Muscle layer of colon (tissue), 2 donors: Measurements from ENCODE around the gene TUBA1A.
A peak's percentile ranks its signal among the peaks of the same experiment; 100 is the strongest.
"Not testable (repeated sequence)": the region's sequence is repeated elsewhere in the genome, so short reads cannot be mapped to it uniquely, and the experiment has no call there.

Experiments used
- H3K27ac ChIP-seq: one replicate; pipeline ENCODE4 v1.7.0; 2013; ENCODE audit warnings: low read depth, mild to moderate bottlenecking, low read length, moderate library complexity
- H3K27me3 ChIP-seq, 2 donors: one replicate each; pipeline ENCODE4 v1.7.0; 2013; ENCODE audit warnings: low read length in 2 of 2, mild to moderate bottlenecking in 2 of 2; ENCODE audit not compliant: insufficient read depth in 2 of 2, control insufficient read depth in 1 of 2
- H3K36me3 ChIP-seq: one replicate; pipeline ENCODE4 v1.7.0; 2013; ENCODE audit warnings: mild to moderate bottlenecking, low read length; ENCODE audit not compliant: insufficient read depth
- H3K4me1 ChIP-seq: one replicate; pipeline ENCODE4 v1.7.0; 2013; ENCODE audit warnings: mild to moderate bottlenecking, low read length; ENCODE audit not compliant: insufficient read depth
- H3K4me3 ChIP-seq, 2 donors: one replicate each; pipeline ENCODE4 v1.7.0; 2013; ENCODE audit warnings: low read length in 2 of 2, low read depth in 1 of 2, mild to moderate bottlenecking in 1 of 2, moderate library complexity in 1 of 2
- H3K9ac ChIP-seq: one replicate; pipeline ENCODE4 v1.7.0; 2013; ENCODE audit warnings: low read length
- H3K9me3 ChIP-seq: one replicate; pipeline ENCODE4 v1.7.0; 2013; ENCODE audit warnings: mild to moderate bottlenecking, low read length
- donor health status: abdominal sarcoma.
- donor health status: Adenocarcinoma of cecum.

Gene TUBA1A

GRCh38 chr12:49198431-49199155 lies 9.7 kb upstream of the TUBA1A start:
- peak overlapping the region; percentile 12 for H3K27ac ChIP-seq
- H3K4me3 ChIP-seq = no peak overlapping the region
- no peak overlapping the region for H3K9ac ChIP-seq
- no peaks in the 10 kb centered on the region for H3K36me3 ChIP-seq
- H3K4me1 ChIP-seq = peaks cover 18% of the 10 kb centered on the region
- no peaks in the 10 kb centered on the region for H3K9me3 ChIP-seq
- H3K27me3 ChIP-seq = no peaks in the 10 kb centered on the region

GRCh38 chr12:49197256-49197655 lies 8.4 kb upstream of the TUBA1A start:
- no peaks in the 10 kb centered on the region for H3K36me3 ChIP-seq
- no peak overlapping the region for H3K27ac ChIP-seq
- no peak overlapping the region for H3K4me3 ChIP-seq
- H3K27me3 ChIP-seq = no peaks in the 10 kb centered on the region
- H3K9ac ChIP-seq = no peak overlapping the region
- H3K9me3 ChIP-seq = no peaks in the 10 kb centered on the region
- peaks cover 18% of the 10 kb centered on the region for H3K4me1 ChIP-seq

- no peak overlapping the region for H3K27ac ChIP-seq
- H3K4me3 ChIP-seq = no peak overlapping the region
- H3K4me1 ChIP-seq = peaks cover 4% of the 10 kb centered on the region
- H3K27me3 ChIP-seq = no peaks in the 10 kb centered on the region
- no peak overlapping the region for H3K9ac ChIP-seq
- no peaks in the 10 kb centered on the region for H3K36me3 ChIP-seq
- no peaks in the 10 kb centered on the region for H3K9me3 ChIP-seq
Observed at GRCh38 chr12:49195736-49196135, 6.9 kb upstream of the TUBA1A start.

GRCh38 chr12:49193746-49194145 lies 4.9 kb upstream of the TUBA1A start:
- H3K9me3 ChIP-seq, H3K27me3 ChIP-seq, H3K36me3 ChIP-seq, H3K4me3 ChIP-seq, H3K4me1 ChIP-seq, H3K27ac ChIP-seq, H3K9ac ChIP-seq: not testable (repeated sequence)

GRCh38 chr12:49191498-49191897 lies 2.6 kb upstream of the TUBA1A start:
- not testable (repeated sequence) for H3K36me3 ChIP-seq, H3K27ac ChIP-seq

GRCh38 chr12:49190974-49191373 lies 2.1 kb upstream of the TUBA1A start:
- Histone ChIP-seq H3K9me3 (no peaks in the 10 kb centered on the region), H3K4me1 (peaks cover 12% of the 10 kb centered on the region), H3K36me3 (peaks cover 4% of the 10 kb centered on the region), H3K4me3 (no peak overlapping the region), H3K9ac (no peak overlapping the region), H3K27ac (no peak overlapping the region), H3K27me3 (no peaks in the 10 kb centered on the region)

More at GRCh38 chr12:49191498-49191897, 2.6 kb upstream of the TUBA1A start:
- not testable (repeated sequence) for H3K4me3 ChIP-seq, H3K27me3 ChIP-seq, H3K9me3 ChIP-seq, H3K4me1 ChIP-seq, H3K9ac ChIP-seq

- Histone ChIP-seq H3K9me3 (no peaks in the 10 kb centered on the region), H3K4me1 (peaks cover 12% of the 10 kb centered on the region), H3K27me3 (no peaks in the 10 kb centered on the region), H3K27ac (peak overlapping the region; percentile 94), H3K4me3 (peak overlapping the region in 1 of 2 donors; percentile 98), H3K9ac (peak overlapping the region; percentile 99), H3K36me3 (peaks cover 13% of the 10 kb centered on the region)
Observed at GRCh38 chr12:49189731-49190716, 1.1 kb upstream of the TUBA1A start.

GRCh38 chr12:49188201-49188915 lies 522 bp downstream of the TUBA1A start:
- Histone ChIP-seq H3K27ac (peak overlapping the region; percentile 94), H3K36me3 (peaks cover 23% of the 10 kb centered on the region), H3K4me3 (peak overlapping the region; percentile 98 to 100), H3K27me3 (no peaks in the 10 kb centered on the region), H3K9ac (peak overlapping the region; percentile 99), H3K4me1 (peaks cover 12% of the 10 kb centered on the region), H3K9me3 (no peaks in the 10 kb centered on the region)

- Histone ChIP-seq H3K4me3 (peak overlapping the region in 1 of 2 donors; percentile 58), H3K4me1 (peaks cover 12% of the 10 kb centered on the region), H3K27ac (peak overlapping the region; percentile 94), H3K27me3 (no peaks in the 10 kb centered on the region), H3K9me3 (no peaks in the 10 kb centered on the region), H3K9ac (peak overlapping the region; percentile 39), H3K36me3 (peaks cover 23% of the 10 kb centered on the region)
Observed at GRCh38 chr12:49187184-49187583, 1.7 kb downstream of the TUBA1A start.

GRCh38 chr12:49186307-49186706 lies 2.6 kb downstream of the TUBA1A start:
- H3K9ac ChIP-seq, H3K4me3 ChIP-seq, H3K27me3 ChIP-seq, H3K9me3 ChIP-seq: not testable (repeated sequence)
- peaks cover 12% of the 10 kb centered on the region for H3K4me1 ChIP-seq
- H3K27ac ChIP-seq = peak overlapping the region; percentile 21
- peaks cover 23% of the 10 kb centered on the region for H3K36me3 ChIP-seq

GRCh38 chr12:49184697-49185096 lies 4.2 kb downstream of the TUBA1A start:
- H3K9me3 ChIP-seq, H3K9ac ChIP-seq, H3K27me3 ChIP-seq, H3K4me3 ChIP-seq, H3K27ac ChIP-seq: not testable (repeated sequence)
- peaks cover 23% of the 10 kb centered on the region for H3K36me3 ChIP-seq
- peaks cover 12% of the 10 kb centered on the region for H3K4me1 ChIP-seq
